ENCODE results near the gene STK11.

GRCh38 chr19:1234955-1235380 is 29.4 kb downstream of the STK11 start:
- TF ChIP-seq EZH2 (IDR thresholded peaks at IDR 0.05; ENCODE audit: borderline replicate concordance, insufficient read depth, low read length, poor library complexity, severe bottlenecking) (no peak), REST (IDR thresholded peaks at IDR 0.05; ENCODE audit: borderline replicate concordance) (no peak), SMC3 (conservative IDR thresholded peaks at IDR 0.05; ENCODE audit: poor library complexity) (no peak), POLR2AphosphoS5 (IDR thresholded peaks at IDR 0.05) (no peak), EP300 (conservative IDR thresholded peaks at IDR 0.05; ENCODE audit: poor library complexity, severe bottlenecking) (no peak), MXI1 (conservative IDR thresholded peaks at IDR 0.05; ENCODE audit: poor library complexity, severe bottlenecking) (no peak), TAF1 (IDR thresholded peaks at IDR 0.05; ENCODE audit: low read depth) (no peak), RAD21 (conservative IDR thresholded peaks at IDR 0.05) (no peak)
- TF ChIP-seq, protein P1, sequence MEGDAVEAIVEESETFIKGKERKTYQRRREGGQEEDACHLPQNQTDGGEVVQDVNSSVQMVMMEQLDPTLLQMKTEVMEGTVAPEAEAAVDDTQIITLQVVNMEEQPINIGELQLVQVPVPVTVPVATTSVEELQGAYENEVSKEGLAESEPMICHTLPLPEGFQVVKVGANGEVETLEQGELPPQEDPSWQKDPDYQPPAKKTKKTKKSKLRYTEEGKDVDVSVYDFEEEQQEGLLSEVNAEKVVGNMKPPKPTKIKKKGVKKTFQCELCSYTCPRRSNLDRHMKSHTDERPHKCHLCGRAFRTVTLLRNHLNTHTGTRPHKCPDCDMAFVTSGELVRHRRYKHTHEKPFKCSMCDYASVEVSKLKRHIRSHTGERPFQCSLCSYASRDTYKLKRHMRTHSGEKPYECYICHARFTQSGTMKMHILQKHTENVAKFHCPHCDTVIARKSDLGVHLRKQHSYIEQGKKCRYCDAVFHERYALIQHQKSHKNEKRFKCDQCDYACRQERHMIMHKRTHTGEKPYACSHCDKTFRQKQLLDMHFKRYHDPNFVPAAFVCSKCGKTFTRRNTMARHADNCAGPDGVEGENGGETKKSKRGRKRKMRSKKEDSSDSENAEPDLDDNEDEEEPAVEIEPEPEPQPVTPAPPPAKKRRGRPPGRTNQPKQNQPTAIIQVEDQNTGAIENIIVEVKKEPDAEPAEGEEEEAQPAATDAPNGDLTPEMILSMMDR (IDR thresholded peaks at IDR 0.05; ENCODE audit: poor library complexity, severe bottlenecking) = no peak

Data from neural cell (in vitro differentiated cells).